Measurements from ENCODE around the gene BRD7.

The BRD7 gene

DNA sequence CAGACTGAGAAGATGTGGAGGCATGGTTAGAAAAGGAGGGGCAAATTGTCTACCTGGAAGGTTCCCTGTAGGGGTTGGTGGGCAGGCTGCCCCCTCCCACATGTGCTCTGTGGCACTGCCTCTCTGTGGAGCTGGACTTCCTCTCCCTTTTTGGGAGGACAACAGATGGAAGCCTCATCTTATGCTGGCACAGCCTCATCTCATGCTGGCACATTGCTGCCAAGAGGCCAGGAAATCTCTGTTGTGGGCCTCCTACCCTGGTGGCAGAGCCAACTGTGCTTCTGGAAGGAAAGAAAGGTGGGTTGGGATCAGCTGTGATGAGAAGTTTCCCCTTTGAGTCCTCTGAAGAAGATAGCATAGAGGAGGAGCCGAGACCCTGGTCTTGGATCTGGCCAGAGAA is 19.7 kb upstream of the BRD7 start:
- DNase-seq: no peak

DNA sequence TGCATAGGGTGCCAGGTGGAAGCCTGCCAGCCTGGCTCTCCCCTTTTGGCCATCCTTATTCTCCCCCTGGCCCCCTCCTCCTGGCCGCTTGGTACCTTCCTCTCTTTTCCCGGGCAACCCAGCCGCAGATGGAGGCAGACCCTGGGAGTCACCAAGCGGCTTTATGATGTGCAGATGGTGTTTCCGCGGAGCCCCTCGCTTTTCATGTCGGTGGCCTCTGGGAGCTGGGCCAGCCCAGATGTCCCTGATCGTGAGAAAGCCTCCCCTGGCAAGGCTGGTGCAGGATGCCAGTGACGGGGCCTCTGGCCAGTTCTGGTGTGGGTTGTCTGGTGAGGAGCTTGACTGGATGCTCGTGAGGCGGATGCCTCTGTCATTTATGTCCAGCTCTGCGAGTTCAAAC is 18.0 kb upstream of the BRD7 start:
- no peak for DNase-seq

DNA sequence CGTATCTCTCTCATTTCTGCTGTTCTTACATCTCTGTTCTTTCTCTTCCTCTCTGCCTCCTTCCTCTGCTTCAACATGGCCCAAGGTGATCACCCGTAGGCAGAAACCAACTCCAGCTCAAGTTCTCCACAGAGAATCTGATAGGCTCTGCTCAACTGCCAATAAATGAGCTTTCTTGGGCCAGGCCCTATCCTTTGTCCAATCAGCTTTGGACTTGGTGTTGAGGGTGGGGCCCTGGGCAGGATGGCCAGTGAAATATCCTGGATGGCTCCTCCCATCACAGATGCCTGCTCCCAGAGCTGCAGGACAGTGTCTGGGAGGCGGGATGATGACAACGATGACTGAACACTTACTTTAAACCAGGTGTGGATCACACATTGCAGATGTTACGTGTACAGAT is 17.4 kb upstream of the BRD7 start:
- DNase-seq: no peak

DNA sequence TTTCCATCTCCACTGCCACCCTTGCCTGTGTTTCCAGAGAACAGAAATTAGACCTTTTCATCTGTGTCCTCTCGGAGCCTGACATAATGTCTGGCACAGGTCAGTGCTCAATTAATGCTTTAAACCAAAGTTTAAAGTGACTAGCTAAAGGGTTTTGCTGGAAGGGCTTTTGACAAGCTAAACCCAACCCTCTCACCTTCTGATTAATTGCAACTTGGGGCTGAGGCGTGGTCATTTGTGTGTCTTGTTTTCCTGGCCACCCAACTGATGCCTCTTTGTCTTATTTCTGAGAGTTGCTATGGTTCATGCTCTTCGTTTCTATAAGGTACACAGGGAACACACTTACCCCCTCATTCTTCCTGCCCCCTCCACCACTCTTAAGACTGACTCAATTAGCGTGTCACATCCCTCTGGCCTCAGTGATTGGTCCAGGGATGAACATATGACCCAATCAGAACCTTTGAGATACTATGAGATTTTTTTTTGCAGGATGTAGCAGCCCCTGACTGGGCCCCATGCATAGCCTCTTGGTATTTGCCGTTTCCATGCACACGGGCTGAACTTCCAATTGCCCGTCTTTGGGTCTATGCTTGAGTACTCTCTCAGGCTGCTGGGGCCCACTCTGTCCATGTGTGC is 15.8 kb upstream of the BRD7 start:
- no peak for DNase-seq

DNA sequence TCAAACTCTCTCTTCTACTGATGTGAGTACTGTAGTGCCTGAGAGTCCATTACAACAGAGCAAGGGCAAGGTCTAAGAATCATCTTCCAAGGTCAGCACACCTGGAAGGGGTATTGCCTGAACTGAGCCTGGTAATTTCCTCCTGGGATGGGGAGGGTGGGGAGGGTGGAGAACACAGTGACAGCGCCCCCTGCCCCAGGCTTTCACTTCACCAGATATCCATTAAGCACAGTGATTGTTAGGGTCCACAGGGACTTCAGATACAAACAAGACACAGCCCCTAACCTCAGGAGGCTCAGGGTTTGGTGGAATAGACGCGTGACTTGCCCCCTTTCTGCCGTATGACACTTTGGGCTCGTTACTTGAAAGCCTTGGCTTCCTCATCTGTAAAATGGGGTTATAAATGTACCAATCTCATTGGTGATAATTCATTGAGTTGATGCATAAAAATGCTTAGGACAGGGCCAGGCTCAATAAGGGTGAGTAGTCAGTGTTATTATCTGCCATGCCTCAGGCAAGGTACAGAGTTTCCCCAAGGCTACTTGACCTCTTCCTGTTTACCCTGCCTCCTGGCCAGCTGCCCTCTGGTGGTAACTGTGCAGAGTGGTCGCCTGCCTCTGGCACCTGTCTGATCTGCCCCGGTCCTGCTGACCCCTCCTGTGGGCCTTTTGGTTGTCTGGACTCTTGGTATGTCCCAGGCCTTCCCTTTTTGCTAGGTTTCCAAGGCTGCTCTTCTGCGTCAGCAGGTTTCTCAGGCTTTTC is 13.1 kb upstream of the BRD7 start:
- DNase-seq: no peak

DNA sequence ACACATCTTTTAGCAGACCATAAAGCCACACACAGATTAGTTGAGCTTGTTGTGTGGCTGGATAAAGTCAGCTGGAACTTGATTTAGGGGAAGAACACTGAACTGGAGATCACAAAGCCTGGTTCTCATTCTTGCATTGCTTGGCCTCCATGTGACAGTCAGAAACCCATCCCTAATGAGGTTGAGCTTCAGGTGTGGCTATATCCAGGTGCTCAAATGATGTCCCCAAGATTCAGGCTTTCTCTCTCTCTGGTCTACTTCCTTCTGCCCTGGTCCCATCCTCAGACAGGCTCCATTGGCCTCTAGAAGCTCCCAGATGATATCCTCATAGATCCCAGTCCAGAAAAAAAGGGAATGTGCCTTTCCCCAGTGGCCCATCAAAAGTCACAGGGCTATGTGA is 9.6 kb upstream of the BRD7 start:
- no peak for DNase-seq

DNA sequence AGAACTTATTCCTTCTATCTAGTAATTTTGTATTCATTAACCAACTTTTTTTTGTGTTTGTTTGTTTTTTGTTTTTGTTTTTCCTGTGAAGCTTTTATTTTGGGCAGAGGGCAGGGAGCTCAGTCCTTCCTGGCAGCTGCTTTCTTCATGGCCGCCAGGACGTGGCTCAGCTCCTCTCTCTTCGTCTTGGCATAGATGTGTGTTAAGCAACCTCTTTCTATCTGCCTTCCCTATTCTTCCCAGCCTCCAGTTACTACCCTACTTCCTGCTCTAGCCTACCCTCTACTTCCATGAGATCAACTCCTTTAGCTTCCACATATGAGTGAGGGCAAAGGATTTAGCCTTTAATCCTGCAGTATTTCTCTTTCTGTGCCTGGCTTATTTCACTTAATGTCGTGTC is 8.2 kb upstream of the BRD7 start:
- no peak for DNase-seq

DNA sequence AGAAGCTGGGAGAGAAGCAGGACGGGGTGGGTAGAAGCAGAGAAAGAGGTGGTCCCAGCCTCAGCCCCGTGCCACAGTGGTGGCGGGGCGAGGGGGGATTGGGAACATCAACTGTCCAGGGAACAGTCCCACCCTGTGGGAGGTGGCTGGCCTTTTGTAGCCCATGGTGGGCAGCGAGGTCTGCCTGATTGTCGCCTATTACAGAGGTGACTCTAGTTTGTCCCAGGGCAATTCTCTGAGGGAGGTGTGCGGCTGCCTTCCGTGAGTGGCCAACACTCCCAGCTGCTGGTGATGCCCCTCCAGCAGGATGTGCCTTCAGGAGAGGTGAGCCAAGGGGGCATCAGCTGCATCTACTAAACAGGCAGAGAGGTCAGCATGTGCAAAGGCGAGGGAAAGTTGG is 5.0 kb upstream of the BRD7 start:
- DNase-seq: peak; percentile 32

DNA sequence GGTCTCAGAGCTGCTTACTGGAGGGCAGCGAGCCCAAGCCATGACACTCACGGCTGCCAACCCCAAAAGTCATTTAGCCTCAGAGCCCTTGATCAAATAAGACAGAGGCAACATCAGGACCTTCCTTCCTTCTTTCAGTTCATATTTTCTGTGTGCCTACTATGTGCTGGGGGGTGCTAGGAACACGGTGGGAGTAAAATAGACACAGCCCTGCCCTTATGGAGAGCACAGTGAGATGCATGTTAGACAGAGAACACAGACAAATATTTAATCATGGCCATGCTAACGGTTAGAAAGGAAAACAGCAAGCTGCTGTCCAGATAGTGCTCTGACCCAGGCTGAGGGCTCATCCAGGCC is 4.5 kb upstream of the BRD7 start:
- no peak for DNase-seq

DNA sequence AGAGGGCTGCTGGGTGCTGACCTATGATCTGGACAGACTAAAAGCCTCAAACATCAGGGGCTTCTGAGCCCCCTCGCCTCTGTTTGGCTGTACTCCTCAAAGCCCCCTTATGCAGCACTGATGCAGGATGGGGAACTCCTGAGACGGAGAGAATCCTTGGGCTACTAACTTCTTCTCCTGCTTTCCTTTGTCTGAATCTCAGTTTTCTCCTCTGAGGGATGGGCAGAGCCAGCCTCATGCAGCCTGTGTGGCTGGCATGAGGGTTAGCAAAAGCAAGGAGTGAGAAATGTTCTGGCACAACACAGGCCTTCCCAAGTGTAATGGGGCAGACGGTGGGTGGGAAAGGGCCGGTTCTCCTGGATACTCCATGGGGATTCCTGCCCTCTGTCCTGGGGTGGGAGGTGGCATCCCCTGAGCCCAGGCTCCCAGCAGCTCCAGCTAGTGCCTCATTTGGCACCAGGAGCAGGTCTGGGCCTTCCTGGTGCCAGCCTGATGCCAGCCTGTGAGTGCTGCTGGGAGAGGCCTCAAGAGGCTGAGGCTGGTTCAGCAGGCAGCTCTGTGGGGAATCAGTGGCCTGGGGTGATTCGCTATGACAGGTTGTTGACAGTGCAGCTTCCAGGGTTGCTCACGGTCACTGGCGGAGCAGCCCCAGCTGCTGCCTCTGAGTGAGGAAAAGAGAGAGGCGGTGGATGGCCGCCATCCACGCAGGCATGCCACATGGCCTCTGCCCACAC is 4.0 kb upstream of the BRD7 start:
- peak; percentile 44 for DNase-seq

DNA sequence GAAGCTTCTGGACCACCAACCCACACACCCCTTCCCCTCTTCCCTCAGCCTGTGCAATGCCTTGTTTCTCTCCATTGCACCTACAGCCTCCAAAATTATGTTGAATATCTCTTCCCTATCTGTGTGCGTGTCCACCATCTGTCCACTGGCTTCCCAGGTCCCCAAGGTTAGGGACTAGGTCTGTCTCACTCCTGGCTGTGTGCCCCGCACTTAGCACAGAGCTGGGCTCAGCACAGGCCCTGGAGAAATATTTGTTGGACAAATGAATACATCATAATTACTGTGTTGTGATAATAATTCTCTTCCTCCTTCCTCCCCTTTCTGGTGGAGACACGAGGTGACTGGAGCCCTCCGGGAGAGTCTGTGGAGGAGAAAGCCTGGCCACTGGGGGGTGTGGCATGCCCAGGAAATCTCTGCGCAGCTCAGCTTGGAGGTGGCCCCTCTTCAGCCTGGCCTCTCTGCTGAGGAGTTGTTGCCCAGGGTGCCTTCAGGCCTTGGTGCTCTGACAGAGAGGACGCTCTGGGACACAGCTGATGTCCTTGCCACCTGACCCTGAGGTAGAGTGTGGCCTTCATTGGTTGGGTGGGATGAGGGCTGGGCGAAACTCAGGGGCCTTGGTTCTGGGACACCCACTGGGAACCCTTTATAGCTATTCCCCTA is 3.3 kb upstream of the BRD7 start:
- DNase-seq: peak; percentile 47

DNA sequence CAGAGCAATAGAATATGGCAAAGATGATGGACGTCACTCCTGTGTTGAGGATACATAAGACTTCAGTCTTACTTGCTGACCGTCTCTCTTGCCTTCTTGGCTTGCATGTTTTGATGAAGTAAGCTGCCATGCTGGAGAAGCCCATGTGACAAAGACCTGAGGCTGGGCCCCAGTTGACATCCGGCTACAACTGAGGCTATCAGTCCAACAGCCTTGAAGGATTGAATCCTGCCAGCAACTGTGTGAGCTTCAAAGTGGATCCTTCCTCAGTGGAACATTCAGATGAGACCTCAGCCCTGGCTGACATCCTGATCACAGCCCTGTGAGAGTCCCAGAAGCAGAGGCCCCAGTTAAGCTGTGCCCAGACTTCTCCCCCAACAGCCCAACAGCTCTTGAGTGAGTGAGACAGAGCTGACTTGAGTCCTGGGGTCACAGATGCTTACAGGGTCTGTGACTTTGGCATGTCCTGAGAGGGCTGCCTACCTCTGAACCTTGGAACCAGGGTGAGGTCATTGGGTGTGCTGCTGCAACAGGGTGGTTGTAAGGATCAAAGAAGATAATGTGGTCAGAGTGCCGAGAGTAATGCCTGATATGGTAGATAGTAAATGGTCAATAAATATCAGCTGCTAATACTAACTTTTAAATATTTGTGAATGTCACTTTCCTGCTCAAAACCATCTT is 2.4 kb upstream of the BRD7 start:
- DNase-seq: no peak

DNA sequence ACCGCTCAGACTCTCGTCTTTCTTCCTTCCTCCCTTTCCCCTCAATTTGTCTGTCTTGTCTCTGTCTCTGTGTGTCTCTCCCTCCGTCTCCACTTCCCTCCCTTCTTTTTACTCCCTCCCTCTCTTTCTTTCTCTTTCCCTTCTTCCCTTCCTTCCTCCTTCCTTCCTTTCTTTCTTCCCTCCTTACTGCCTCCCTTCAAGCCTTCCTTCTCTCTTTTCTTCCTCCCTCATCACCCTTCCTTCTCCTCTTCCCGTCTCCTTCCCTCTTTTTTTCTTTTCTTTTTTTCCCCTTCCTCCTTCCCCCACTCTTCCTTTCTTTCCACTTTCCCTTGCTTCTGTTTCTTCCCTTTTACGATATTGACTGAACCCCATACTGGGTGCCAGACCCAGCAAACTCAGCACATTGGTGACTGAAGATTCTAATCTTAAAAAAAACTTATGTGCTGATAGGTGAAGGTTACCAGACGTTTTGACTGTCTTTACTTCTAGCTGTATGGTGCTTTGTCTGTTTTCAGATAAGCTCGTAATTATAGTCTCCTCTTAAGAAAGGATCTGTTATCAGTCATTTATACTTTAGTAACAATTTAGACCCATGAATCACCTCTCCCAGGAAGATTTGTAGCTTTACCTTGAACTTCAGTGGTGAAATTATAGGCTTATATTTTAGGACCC is 481 bp upstream of the BRD7 start:
- DNase-seq: no peak

DNA sequence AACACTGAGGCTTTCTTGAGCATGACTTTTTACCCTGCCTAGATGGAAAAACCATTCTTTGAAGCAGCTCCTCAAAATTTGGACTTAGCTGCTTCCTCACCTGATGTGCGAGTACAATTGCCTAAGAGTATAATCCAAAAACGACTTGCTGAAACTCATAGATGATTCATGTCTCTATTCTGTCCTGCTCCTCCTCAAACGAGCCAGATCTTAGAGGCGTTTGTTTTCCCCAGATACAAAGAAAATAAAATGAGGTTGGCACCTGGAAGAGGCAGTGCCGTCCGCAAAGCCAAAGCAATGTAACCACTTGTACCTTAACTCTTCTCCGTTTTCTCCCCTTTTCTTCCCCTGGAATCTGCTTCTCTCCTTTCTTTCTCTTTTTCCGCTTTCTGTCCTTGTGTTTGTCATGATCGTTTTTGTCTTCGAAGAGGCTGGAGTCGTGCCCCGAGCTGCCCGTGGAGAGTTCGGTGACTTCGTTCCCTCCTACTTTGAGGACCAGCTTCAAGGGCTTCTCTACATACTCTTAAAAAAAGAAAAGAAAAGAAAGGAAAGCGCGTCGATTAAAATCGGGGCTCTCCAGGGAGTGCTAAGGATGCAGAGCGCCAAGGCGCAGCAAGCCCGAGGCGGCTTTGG is 895 bp downstream of the BRD7 start:
- no peak for DNase-seq

DNA sequence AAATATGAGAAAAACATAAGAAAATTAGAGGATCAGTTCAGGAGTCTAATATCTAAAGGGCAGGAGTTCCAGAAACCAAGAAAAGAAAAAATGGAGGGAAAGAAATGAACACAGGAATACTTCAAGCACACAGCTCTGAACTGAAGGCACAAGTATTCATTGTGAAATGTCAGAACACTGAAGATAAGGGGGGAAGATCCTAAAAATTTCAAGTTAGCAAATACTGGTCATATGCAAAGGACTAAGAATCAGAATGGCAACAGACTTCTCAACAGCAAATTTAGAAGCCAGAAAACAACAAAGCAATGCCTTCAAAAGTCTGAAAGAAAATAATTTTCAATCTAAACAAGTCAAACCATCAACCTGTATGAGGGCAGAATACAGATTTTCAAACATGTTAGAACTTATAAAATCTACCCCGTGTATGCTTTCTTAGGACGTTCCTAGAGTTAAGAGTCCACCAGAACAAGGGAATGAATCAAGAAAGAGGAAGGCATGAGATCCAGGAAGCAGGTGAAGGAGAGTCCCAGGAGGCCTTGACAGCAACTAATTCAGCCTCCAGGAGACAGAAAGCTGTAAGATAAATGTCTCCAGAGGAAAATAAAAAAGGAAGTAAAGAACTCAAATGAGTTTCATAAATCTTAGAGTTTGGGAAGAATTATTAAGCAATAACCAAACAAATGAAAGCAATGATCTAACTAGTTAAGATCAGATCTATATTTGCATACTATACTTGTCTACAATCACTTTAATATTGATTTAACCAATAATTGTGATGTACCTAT is 2.8 kb downstream of the BRD7 start:
- DNase-seq: no peak

DNA sequence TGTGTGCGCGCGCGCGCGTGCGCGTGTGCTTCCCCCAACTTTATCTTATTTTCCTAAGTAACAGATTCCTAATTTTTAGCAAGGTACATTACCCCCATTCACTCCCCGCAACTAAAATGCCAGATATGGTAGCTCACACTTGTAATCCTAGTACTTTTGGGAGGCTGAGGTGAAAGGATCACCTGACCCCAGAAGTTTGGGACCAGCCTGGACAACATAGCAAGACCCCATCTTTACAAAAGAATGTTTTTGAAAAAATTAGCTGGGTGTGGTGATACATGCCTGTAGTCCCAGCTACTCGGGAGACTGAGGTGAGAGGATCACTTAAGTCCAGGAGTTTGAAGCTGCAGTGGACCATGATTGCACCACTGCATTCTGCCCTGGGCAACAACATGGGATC is 5.1 kb downstream of the BRD7 start:
- DNase-seq: no peak

DNA sequence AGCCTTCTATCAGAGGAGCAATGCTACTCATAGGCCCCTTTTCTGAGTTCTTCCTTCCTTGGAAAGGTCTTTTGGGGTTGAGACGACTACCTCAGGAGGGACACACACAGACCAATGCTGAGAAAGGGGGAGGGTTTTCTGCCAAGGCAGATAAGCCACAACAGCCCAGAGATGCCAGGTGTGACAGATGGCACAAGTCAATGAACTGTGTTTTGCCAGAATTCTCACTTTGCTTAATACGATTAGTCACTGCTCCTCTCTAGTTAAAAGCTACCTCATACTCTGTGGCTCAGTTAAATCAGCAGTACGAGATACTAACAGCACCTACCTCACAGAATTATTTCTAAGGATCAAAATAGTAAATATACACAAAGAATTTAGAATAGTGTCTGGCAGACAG is 8.0 kb downstream of the BRD7 start:
- DNase-seq: no peak

DNA sequence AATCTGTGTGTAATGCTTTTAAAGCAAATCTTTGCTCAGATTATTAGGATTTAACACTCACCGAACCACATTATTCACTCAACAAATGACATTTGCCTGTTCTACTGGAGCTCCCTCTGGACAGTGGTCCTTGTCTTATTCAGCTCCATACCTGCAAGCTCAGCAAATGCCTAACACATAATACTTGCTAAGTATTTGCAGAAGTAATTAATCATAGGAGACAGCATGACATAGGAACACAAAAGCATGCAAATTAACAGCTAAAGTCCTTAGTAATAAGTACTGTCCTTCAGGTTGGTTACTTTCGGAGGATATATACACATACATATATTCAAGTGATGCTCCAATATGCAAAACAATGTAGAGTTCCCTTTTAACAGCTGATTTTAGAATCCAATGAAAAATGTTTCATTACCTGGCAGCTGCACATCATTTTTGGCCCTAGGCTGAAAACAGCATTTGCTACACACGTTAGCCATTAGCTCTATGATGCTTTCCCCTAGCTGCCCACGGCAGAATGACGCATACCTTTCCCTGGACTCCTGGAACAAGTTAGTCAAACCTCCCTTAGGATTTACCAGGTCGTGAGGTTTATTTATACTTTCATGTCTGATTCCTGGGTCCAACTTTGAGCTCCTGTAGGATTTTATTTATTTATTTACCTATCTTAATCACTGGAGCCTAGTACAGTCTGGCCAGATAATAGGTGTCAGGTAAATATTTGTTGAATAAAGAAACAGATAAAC is 8.6 kb downstream of the BRD7 start:
- no peak for DNase-seq

DNA sequence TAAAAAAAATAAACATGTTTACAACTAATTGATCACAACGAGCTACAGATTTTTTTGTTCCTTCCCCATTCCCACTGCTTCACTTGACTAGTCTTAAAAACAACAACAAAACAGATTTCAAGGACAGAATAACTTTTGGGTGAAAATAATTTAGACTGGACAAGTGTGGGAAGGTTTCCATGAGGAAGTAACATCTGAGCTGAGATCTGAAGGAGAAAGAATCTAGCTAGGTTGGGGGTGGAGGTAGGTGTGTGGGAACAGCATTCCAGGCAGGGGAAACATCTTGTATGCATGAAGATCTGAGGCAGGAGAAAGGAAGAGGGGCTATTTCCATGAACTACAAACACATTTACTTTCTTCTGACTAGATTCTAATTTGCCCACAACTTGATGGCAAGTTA is 9.2 kb downstream of the BRD7 start:
- no peak for DNase-seq

DNA sequence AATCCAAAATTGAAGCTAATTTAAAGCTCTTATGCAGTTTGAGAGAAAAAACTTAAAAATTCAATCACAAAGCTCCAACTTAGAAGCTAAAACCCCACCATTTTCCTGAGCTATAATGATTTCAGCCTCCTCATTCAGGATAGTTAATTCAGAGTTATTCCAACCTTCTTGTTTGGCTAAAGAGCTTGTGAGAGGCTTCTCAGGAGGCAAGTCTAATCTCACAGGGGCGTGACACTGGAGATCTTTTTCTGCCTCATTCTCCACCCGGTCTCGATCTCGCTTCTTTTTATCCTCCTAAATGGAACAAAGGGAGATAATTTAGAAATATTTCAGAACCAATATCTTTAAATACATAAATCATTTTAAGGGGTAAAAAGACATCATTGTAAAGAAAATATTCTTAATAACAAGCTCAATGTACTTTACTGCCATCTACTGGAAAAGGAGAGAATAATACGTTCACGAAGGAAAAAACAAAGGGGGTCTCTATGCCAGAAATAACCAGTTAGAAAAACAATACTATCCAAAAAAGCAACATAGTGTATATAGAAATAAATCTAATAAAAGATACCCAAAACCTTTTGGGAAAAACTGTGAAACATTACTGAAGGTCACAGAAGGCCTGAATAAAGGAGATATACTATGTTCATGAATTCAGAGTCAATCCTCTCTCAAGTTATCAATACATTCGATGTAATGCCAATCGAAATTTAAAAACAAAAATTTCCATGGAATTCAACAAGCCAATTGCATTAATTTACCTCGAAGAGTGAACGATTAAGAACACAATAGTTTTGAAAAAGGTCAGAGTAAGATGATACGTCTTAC is 13.9 kb downstream of the BRD7 start:
- DNase-seq: no peak
